GM19043 (cell line): Measurements from ENCODE around the gene TBC1D2B.

ENCODE experiments used
- ATAC-seq: cut with Tn5 transposase; IDR thresholded peaks from one replicate; pipeline ENCODE4 v1.9.1; 2021; ENCODE audit warnings: low read depth; ENCODE audit not compliant: unreplicated experiment

Gene TBC1D2B

DNA sequence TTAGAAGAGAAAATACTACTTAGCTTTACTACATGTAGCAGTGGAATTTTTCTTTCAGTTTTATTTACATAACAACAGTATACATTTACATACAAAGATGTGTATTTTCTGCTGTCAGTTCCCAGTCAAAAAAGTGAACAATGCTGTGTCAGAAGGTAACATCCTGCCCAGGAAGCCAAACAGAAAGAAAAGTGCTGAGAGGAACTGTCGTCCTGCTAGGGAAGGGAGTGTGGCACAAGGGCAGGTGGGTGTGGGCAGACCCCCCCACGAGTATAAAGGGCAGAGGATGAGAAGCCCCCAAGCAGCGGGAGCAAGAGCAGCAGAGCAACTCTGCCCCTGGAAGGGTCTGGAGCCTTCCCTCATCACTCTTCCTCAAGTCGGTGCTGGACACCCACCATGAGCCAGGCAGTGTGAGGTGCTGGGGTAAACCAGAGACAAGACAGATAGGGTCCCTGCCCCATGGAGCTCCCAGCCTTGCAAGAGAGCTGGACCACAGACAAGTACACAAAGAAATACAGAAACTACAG, 39.7 kb downstream of the TBC1D2B start:
- ATAC-seq = no peak

DNA sequence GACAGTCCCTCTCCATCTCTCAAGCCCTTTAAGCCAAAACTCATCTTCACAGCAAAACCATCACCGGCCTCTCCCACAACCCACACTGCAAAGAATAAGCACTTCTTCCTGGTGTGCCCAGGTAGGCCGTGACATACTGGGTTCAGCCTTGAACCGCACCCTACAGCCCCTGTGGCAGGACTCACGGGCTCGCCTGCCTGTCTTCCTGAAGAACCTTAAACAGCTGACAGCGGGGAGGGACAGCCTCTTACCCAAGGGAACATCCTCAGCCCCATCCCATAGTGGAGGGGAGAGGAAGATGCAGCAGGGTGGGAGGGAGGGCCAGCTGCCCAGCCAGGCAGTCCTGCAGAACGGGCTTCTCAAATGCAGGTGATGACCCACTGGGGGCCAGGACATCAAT, 40.2 kb downstream of the TBC1D2B start:
- no peak for ATAC-seq

DNA sequence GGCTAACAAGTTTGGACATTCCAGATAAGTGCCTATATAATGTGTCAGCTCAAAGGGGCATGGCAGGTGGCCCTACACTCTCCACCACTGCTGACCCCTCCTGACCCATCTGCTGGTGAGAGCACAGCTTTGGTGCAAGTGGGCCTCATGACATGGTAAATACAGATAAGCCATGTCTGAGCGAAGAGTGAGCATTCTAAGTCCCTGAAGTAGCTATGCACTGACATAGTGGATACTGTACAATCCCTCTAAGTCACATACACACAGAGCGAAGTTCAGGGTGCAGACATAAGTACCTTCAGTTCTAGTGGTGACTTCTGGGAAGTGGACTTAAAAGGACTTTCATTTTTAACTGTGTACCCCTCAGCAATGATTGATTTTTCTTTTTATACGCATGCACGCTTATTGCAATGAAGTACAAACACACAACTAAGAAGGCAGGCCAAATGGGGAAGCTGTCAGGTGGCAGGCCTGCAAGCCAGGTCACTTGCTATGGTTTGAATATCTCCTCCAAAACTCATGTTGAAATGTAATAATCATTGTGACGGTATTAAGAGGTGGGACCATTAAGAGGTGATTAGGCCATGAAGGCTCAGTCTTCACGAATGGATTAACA, 41.5 kb downstream of the TBC1D2B start:
- ATAC-seq = no peak

DNA sequence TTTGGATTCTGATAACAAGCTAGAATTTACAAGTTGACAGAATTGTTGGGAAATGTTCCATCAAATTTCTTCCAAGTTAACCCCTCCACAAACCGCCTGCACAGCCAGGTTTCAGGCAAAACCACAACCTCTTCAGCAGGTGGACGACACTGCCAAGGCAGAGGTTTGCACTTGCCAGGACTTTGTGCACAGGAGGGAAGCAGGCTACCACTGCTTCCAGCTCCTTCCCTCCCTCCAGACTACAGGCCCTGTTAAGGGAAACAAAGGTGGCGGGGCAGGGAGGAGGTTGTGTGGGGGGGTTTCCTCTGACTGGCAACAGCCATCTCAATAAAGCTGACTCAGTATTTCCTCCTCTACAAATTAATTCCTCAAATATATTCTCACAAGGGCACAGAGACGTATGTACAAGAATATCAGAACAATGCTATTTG, 42.2 kb downstream of the TBC1D2B start:
- no peak for ATAC-seq

DNA sequence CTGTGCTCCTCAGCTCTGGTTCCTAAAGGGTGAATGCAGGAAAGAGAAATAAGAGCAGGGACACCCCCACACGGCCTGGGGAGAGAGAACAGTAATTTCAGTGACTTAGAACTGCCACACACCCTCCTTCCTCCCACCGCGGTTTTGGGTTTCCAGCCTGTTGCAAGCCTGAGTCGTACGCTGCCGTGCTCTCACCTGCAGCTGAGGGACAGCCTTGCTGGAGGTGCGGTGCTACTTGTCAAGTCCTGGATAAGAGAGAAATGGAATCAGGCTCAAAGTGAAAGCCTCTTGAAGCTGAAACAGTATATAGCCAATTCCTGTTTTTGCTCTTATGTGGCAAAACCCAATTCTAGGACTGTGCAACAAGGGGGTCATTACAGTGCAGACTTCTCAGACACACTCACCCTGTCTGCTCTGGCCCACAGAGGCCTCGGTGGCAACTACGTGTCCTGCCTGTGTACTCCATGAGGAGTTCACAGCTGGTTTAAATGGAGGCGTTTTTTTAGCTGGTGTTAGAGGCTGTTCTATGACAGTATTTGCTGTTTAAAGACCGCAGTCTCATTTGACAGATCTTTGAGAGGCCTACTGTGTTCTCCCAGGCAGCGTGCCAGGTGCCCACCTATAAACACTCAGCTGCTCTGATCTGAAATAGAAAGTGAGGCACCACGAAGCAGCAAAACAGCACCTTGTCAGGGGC, 42.9 kb downstream of the TBC1D2B start:
- peak; percentile 80 for ATAC-seq

DNA sequence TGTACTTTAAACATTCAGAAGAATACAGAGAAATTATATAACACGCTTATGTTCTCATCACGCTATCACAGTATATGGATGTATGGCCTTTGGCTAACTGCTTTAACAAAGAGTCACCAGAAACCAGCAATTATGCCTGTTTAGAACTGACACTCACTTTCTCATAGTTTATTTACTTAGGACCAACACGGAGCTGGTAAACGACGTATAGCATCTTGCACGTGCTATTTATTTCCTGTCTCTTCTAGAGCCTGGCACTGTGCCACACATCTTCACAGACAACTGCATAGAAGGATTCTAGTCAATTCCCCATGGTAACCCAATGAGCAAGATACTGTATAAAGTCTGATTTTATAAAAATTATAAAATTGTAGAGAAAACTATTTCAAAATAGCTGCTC, 43.6 kb downstream of the TBC1D2B start:
- no peak for ATAC-seq

DNA sequence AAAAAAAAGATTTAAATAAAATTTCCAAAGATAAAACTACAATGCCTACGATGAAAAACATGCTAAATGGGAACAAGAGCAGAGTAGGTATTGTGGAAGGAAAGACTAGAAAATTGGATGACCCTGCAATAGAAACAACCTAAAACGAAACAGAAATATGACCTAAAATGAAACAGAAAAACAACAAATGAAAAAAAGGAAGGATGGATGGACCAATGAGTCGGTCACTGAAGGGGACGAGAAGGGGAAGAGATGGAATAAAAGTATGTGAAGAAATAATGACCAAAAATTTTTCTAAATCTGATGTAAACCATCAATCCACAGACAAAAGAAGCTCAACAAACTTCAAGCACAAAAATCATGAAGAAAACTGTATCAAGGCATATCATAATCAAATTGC, 44.8 kb downstream of the TBC1D2B start:
- ATAC-seq = no peak

DNA sequence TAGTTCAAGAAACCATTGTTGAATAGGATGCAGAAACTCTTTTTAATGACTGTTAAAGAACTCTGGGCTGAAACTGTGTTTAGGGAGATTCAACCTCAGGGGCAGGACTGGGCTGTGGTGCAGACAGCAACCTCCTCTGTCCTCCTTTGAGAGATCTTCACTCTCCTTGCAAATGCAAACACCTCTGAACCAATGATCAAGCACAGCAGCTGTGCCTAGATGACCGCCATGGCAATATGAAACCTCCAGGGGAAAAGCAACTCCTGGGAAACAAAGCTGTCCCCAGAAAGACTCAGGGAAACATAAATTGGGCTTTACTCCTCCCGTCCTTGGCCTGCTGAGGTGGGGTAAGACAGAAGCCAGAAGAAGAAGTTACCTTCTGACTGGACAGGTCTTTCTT, 52.6 kb downstream of the TBC1D2B start:
- no peak for ATAC-seq

DNA sequence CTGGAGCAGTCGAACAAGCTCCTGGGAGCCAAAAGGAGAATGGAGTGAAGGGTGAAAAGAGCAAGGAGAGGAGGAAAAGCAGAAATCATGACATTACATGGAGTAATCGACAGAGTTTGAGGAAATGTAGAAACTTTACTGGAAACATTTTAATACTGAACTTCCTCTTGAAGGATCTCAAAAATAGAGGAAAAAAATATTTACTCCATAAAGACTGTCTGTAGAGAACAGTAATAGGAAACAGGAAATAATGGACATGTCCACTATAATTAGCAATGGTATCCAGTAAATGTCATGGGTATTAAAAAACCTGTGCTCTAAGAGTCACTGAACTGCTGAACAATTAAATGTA, 53.0 kb downstream of the TBC1D2B start:
- no peak for ATAC-seq

DNA sequence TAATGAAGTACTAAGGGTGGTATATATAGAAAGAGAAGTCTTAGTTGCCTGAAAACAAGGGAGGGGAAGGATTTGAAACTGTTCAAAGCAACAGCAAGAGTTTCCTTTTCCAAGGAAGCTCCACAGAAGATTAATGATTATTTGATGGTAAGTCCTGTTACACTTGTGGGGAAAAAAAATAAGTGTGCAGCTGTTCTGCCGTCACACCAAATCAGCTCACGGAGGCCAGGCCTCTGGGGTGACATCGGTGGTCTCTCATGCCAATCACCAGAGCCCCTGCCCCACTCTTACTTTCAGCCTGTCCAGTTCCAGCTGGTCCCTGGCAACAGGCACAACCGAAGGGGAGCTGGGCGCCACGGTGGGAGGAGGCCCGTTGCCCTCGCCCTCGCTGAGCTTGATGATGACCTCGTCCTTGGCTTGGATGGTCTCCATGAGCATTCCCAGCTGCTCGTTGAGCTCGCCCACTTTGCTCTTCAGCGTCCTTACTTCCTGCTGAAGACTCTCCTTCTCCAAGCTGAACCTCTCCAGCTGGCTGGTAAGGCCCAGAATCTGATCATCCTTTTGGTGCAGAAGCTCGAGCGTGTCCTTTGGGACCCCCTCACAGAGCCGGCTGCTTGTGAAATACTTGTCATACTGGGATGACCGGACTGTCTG, 53.5 kb downstream of the TBC1D2B start:
- no peak for ATAC-seq

DNA sequence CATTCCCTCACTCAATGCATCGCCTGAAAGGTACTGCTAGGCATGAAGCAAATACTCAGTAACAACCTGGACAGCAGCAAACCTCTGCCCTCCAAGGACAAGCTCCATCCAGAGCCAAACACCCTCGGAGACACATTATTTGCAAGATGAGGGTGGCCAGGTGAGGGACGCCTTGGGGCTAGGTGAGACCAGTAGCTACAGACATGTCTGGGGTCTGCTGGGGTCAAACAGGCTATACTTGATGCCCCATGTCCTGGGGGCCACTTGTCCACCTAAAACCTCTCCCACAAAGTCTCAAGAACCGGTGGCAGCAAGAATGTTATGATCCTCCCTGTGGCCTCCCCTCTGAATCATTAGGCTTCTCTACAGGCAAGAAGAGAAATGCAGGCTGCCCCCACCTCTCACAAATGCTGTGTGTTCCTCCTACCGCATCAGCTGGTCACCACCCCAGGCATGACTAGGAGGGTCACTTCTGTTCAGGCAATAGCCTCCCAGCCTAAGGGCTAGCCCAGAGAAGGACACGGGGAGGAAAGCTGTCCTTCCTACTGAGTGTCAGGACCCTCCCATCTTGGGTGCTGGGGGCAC, 54.3 kb downstream of the TBC1D2B start:
- ATAC-seq = no peak

DNA sequence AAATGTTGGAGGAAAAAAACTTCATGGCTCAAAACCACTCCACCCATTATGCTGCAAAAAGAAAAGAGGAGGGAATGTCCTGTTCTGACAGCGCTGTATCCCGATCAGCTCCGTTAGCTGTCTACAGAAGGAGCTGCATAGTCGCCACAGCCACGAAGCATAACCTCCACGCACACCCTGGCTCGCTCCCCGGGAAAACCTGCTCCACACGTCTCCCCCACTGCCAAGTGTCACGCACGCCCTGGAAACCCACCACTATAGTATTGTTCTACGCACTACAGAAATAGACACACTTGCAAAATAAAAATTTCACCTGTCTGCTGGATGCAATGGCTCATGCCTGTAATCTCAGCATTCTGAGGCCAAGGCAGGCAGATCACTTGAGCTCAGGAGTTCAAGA, 55.8 kb downstream of the TBC1D2B start:
- no peak for ATAC-seq

DNA sequence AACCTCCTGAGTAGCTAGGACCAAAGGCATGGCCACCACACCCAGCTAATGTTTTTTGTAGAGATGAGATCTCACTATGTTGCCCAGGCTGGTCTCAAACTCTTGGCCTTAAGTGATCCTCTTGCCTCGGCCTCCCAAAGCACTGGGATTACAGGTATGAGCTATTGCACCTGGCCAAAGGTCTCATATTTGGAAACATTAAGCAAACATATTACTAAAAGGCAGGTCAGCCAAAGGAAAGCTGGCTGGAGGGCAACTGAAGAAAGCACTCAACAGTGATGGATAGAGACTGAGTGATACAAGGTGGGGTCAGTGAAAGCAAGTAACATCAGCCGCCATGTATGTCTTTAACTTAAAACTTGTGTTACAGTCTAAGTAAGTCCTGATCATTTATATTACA, 57.5 kb downstream of the TBC1D2B start:
- no peak for ATAC-seq

DNA sequence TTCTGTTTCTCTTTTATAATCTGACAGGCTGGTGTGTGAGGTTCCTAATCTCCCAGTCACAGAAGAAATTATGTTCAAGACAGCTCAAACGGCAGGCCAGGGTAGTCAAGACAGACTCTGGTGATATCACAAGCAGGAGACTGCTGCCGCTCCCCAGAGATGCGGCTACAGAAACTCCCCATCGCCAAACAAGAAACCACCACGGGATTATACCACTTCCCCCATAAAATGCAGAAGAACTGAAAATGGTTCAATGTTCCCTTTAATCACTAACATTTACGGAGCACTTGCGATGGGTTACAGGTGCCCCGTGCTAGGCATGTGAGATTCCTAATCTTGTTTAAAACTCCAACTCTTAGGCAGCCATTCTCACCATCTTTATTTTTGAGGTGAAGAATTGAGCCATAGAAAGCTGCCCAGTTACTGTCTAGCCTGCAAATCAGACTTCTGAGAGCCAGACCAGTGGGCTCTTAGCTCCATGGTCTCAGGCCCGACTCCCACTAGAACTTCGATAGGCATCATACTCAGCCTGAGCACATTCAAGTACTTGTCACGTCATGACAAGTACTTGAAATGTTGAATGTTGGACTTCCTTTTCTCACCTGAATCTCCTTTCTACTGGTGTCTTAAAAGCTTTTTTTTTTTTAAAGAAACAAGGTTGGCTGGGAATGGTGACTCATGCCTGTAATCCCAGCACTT, 58.4 kb downstream of the TBC1D2B start:
- ATAC-seq = no peak

DNA sequence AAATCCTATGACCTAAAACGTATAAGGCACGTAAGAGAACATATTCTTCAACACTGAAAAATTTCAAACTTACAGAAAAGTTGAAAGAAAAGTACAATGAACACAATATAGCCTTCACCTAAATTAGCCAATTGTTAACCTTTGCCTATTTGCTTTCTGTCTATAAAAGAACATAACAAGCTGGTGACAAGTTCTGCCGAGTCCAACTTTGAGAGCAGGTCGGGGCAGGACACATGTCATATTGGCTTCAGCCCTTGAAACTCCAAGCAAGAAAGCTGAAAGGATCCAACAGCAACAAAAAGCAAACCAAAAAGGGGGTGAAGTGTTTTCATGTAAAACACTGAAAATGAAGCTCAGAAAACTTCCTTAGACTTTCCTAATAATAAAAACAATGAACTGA, 59.1 kb downstream of the TBC1D2B start:
- no peak for ATAC-seq

DNA sequence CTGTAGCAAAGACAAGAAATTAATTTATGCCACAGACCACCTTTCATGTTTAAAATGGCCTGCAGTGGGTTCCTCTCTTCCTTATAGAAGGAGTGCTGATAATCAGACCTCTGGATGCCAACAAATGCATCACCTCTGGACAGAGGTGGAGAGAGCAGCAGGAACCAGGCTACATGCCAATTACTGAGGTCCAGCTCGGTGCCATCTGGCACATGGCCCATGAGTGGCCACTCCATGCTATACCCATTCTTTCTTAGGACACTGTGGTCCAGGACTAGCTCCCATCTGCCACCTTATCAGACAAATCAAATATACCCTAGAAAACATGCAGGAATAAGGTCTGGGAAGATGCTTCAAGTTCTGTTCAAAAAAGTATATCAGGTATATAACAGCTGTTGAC, 60.7 kb downstream of the TBC1D2B start:
- no peak for ATAC-seq

DNA sequence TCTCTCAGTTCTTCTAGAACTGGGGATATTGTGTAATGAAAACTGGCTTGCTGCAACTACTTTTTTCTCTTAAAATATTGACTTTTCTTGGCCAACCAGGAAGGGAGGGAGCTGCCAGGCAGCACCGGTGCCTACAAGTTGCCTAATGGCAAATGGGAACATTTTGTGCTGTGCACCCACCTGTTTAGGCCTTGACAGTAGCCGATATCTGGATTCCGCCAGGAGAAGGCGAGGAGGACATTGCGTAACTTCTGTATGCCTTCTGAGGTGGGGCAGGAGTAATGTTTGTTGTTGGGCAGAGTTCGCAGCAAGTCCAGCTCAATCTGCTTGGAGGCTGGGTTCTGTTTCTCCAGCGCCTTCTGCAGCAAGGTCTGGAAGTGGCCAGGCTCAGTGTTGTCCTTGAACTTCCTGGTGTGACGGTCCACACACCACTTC, 64.9 kb downstream of the TBC1D2B start:
- no peak for ATAC-seq

DNA sequence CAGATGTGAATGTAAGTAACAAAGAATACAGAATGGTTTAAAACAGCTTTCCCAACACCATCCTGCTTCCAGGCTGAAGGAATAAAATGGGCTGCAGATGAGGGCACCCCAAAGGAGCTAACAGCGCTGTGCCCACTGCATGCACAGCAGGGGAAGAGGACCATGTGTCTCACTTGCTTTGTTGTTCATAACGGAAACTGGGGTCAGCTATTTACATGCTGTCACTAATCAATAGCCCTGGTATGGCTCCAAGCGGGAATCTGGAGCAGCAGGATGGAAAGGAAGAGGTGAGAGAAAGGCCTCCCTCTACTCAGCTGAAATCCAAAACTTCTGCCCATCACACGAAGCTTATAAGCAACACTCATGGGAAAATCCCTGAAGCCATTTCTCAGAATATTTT, 67.4 kb downstream of the TBC1D2B start:
- no peak for ATAC-seq

DNA sequence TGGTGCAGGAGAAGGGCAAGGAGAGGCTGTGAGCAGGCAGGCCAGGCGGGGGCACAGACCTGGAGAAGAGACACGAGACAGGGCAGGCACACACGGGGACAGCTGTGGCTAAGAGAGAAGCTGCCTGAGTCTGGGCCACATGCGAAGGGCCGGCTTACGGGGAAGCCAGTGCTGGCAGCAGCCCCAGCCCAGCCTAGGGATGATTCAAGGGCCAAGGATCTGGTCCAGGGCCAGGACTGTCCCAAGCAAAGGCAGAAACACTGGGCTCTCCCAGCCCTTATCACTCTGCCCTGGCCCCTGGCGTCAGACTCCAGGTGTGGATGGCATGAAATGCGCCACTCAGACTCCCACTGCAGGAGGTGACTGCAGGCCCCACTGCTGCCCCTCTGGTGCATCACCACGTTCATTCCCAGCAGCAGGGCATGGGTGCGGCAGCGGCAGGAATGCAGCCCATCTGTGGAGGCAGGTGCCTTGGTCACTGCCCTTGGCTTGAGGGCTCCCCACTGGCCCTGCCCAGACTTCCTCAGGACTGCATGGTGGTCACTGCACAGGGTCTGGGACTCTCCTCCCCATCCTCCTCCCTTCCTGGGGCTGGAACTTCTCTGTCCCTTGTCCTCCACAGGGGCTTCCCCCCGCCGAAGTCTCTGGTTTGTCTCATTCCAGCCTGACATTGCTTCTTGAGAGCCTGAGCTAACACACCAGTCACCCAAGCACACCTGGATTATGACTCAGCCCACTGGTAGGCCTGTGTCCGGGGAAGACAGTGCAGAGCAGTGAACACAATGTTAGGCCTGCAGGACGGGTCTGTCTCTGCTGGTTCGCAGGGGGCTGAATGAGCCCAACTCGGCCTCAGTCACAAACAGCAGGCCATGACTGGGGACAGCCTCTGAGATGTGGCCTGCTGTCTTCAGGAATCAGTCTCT, 69.3 kb downstream of the TBC1D2B start:
- no peak for ATAC-seq
